Activated CD4-positive, alpha-beta memory T cell treated with anti-CD3 and anti-CD28 coated beads for 36 hours (primary cell): ENCODE results near the gene ZFPM1. TPM values are rescaled to one million over a fixed set of nuclear protein-coding genes. Genes with fewer than 3 reads are reported as not detected.

ENCODE experiments used
- CTCF ChIA-PET: fragments of 350-600 bp; sonication (Branson Sonifier 250); formaldehyde crosslinking; loops from one replicate; lab custom pipeline; 2021; ENCODE audit warnings: antibody characterized with exemption, inconsistent platforms; lab: Charles Lee
- POLR2A ChIA-PET: fragments of 350-600 bp; sonication (Branson Sonifier 250); formaldehyde crosslinking; loops from one replicate; lab custom pipeline; 2021; ENCODE audit warnings: antibody characterized with exemption; lab: Charles Lee
- DNase-seq: peaks from one replicate; pipeline ENCODE4 v3.0.0-alpha.2; 2020
- H3K27ac Mint-ChIP-seq: one replicate; pipeline ENCODE4 v1.8.0; 2021; ENCODE audit warnings: mixed read lengths
- H3K27me3 Mint-ChIP-seq: one replicate; pipeline ENCODE4 v1.8.0; 2021; ENCODE audit warnings: mixed read lengths
- H3K36me3 Mint-ChIP-seq: one replicate; pipeline ENCODE4 v1.8.0; 2021; ENCODE audit warnings: mixed read lengths
- H3K4me1 Mint-ChIP-seq: one replicate; pipeline ENCODE4 v1.8.0; 2021; ENCODE audit warnings: low read depth, mixed read lengths
- H3K4me3 Mint-ChIP-seq: one replicate; pipeline ENCODE4 v1.8.0; 2021; ENCODE audit warnings: mild to moderate bottlenecking, mixed read lengths
- H3K9me3 Mint-ChIP-seq: one replicate; pipeline ENCODE4 v1.8.0; 2021; ENCODE audit warnings: mixed read lengths
- intact Hi-C: fragments of 100-400 bp; cut with micrococcal nuclease; formaldehyde crosslinking; loops from one replicate; pipeline ENCODE4 v1.15.1; 2023
- total RNA-seq, 2 experiments: library from RNA; stranded (reverse); gene quantifications; one replicate each; pipeline ENCODE4 v1.2.3, GENCODE V29; 2021

ZFPM1 gene
- total RNA-seq, 2 experiments from 2014 or later = 11.6 to 12.0 TPM

DNA sequence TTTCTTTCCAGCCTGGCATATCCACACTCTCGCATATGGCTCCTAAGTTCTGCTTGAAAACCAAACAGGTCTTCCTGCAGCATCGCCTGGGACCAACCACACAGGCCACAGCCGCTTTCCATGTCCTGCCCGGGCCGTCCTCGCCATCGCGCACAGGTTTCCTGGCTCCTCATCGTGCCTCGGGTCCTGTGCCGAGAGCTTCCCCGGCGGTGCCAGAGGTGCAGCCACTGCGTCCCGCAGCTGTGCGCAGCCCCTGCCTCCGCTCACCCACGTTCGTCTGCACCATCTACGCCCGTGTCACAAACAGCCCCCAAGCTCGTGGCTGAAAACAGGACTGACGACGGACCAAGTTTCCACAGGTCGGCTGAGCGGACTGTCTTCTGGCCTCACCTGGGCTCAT is 6.3 kb upstream of the ZFPM1 start:
- H3K36me3 Mint-ChIP-seq = no peaks in the 10 kb centered on the region
- CTCF ChIA-PET = interaction anchor here (1.0 to 1.8 kb wide), 3 partner anchors 9 to 116 kb away, joined by 3 to 5 read pairs (median 3); no protein-coding TSS in a partner anchor

DNA sequence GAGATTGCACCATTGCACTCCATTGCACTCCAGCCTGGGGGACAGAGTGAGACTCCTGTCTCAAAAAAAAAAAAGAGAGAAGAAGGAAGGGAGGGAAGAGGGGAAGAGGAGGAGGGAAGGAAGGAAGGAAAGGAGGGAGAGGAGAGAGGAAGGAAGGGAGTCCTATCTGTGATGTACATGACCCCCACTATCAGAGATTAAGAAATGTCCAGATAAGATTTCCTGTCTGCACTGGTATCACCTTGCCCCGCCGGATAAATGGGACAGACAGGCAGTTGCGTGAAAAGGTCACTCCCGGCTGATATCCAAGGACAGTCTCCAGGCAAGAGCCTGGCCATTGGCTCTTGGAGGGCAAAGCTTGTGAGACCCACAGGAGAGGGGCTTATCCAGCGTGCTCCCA is 5.2 kb upstream of the ZFPM1 start:
- Mint-ChIP-seq H3K4me3 (no peak overlapping the region), H3K27ac (no peak overlapping the region), H3K27me3 (no peaks in the 10 kb centered on the region), H3K4me1 (peaks cover 13% of the 10 kb centered on the region), H3K9me3 (no peaks in the 10 kb centered on the region), H3K36me3 (no peaks in the 10 kb centered on the region)
- intact Hi-C loops = no loop called here
- DNase-seq = no peak
- CTCF ChIA-PET = interaction anchor here (1.0 to 1.4 kb wide), 2 partner anchors 10 to 111 kb away, joined by 3 read pairs; no protein-coding TSS in a partner anchor
- POLR2A ChIA-PET = no interaction called here

More for the DNA sequence above, 6.3 kb upstream of the ZFPM1 start:
- POLR2A ChIA-PET = no interaction called here
- Mint-ChIP-seq H3K27ac (no peak overlapping the region), H3K4me3 (no peak overlapping the region), H3K4me1 (peaks cover 5% of the 10 kb centered on the region), H3K9me3 (no peaks in the 10 kb centered on the region), H3K27me3 (no peaks in the 10 kb centered on the region)
- DNase-seq = no peak
- intact Hi-C loops = no loop called here

DNA sequence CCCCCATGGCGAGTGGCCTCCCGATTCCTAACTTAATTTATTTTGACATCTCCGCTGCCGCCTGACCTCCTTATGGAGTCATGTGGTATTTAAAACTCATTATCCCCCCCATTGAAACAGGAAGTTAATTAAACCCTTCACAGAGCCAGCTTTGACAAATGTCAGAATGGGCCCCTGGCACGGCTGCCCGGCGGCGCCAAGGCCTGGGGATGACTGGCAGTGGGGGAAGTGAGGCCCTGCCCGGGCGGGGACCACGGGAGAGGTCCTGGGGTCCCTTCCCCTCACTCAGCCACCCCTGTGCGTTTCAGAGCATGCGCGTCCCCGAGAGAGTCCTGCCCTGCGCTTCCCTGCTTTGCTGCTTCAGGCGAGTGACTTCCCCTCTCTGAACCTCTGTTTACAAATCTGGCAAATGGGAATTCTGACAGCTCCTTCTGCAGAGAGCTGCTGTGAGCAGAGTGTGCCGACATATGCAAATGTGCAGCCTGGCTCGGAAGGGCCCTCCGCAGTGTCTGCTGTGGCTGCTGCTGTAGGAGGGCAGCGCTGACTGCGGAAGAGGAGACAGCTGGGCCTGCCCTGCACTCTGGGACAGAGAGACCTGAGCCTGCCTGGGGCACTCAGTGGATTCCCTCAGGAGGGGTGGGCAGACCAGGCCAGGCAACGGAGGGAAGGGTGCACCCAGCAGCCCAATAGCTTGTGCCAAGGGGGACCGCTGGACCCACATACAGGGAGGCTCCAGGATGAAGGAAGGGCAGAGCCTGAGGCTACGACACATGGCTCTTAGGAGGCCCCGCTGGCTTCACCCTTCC is 4.4 kb upstream of the ZFPM1 start:
- H3K27ac Mint-ChIP-seq = no peak overlapping the region
- no peak for DNase-seq
- intact Hi-C loops = no loop called here
- H3K4me3 Mint-ChIP-seq = no peak overlapping the region
- H3K9me3 Mint-ChIP-seq = no peaks in the 10 kb centered on the region
- H3K36me3 Mint-ChIP-seq = no peaks in the 10 kb centered on the region
- no peaks in the 10 kb centered on the region for H3K27me3 Mint-ChIP-seq
- ChIA-PET POLR2A (no interaction called here), CTCF (interaction anchor here (0.9 to 1.9 kb wide), 3 partner anchors 11 to 77 kb away, joined by 4 to 8 read pairs (median 4); no protein-coding TSS in a partner anchor)
- H3K4me1 Mint-ChIP-seq = peaks cover 9% of the 10 kb centered on the region

- no peaks in the 10 kb centered on the region for H3K27me3 Mint-ChIP-seq
- CTCF ChIA-PET = interaction anchor here (0.9 to 1.9 kb wide), 3 partner anchors 11 to 76 kb away, joined by 4 to 8 read pairs (median 4); no protein-coding TSS in a partner anchor
Measured at GRCh38 chr16:88449267-88449561, 3.9 kb upstream of the ZFPM1 start.

GRCh38 chr16:88451586-88452481 is 1.2 kb upstream of the ZFPM1 start:
- POLR2A ChIA-PET = interaction anchor here (0.9 to 1.4 kb wide), 3 partner anchors 19 to 118 kb away, joined by 3 to 4 read pairs (median 3); partner anchors contain the start of gene ZC3H18
- Mint-ChIP-seq H3K9me3 (no peaks in the 10 kb centered on the region), H3K4me3 (peak overlapping the region; percentile 80), H3K27ac (no peak overlapping the region), H3K36me3 (no peaks in the 10 kb centered on the region), H3K27me3 (no peaks in the 10 kb centered on the region), H3K4me1 (peaks cover 17% of the 10 kb centered on the region)
- peak; percentile 35 for DNase-seq
- intact Hi-C loops = loop anchor here (2.0 to 10.0 kb wide), 5 partner anchors 17 to 1065 kb away; partner anchors contain the start of gene ZC3H18
- CTCF ChIA-PET = interaction anchor here (0.9 to 1.2 kb wide), 2 partner anchors 38 to 53 kb away, joined by 3 read pairs; no protein-coding TSS in a partner anchor

More at GRCh38 chr16:88449267-88449561, 3.9 kb upstream of the ZFPM1 start:
- Mint-ChIP-seq H3K27ac (no peak overlapping the region), H3K9me3 (no peaks in the 10 kb centered on the region), H3K36me3 (no peaks in the 10 kb centered on the region), H3K4me1 (peaks cover 9% of the 10 kb centered on the region), H3K4me3 (no peak overlapping the region)
- no peak for DNase-seq
- POLR2A ChIA-PET = no interaction called here
- intact Hi-C loops = no loop called here

DNA sequence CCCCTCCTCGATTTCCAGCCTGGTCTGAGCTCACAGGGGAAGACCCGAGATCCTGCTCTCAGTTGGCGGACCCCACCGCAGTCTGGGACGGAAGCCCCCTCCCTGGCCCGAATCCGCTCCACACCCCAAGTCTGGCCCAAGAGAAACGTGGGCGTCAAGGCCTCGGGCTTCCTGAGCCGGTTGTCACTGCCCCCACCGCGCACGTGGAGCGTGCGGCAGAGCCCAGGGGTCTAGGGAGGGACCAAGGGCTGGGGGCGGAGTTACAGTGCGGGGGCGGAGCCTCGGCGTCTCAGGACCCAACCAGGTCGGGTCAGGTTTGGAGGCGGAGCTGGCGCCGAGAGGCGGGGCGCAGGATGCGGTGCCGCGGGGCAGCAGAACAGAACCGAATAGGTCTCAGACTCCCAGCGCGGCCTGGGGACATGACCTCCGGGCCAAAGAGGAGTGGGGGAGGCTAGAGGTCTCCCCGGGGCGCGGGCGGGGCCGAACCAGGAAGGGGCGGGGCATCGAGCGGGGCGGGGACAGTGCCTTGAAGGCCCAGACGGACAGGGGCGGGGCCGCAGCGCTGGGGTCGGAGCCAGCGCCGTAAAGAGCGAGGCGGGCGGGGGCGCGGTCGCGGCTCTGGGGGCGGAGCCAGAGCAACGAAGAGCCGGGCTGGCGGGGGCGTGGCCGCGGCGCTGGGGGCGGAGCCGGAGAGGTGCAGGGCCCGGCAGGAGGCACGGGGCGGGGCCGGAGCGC is 431 bp upstream of the ZFPM1 start:
- H3K27ac Mint-ChIP-seq = peak overlapping the region; percentile 84
- intact Hi-C loops = loop anchor here (2.0 to 10.0 kb wide), 5 partner anchors 16 to 1065 kb away; partner anchors contain the start of gene ZC3H18
- peak; percentile 99 for DNase-seq
- peak overlapping the region; percentile 80 for H3K4me3 Mint-ChIP-seq
- CTCF ChIA-PET = interaction anchor here (0.9 kb wide), 1 partner anchor 37 kb away, joined by 3 read pairs; no protein-coding TSS in a partner anchor
- H3K4me1 Mint-ChIP-seq = peaks cover 25% of the 10 kb centered on the region
- H3K36me3 Mint-ChIP-seq = no peaks in the 10 kb centered on the region
- POLR2A ChIA-PET = interaction anchor here (0.9 to 1.4 kb wide), 3 partner anchors 18 to 117 kb away, joined by 3 to 4 read pairs (median 3); partner anchors contain the start of gene ZC3H18
- no peaks in the 10 kb centered on the region for H3K9me3 Mint-ChIP-seq
- no peaks in the 10 kb centered on the region for H3K27me3 Mint-ChIP-seq

DNA sequence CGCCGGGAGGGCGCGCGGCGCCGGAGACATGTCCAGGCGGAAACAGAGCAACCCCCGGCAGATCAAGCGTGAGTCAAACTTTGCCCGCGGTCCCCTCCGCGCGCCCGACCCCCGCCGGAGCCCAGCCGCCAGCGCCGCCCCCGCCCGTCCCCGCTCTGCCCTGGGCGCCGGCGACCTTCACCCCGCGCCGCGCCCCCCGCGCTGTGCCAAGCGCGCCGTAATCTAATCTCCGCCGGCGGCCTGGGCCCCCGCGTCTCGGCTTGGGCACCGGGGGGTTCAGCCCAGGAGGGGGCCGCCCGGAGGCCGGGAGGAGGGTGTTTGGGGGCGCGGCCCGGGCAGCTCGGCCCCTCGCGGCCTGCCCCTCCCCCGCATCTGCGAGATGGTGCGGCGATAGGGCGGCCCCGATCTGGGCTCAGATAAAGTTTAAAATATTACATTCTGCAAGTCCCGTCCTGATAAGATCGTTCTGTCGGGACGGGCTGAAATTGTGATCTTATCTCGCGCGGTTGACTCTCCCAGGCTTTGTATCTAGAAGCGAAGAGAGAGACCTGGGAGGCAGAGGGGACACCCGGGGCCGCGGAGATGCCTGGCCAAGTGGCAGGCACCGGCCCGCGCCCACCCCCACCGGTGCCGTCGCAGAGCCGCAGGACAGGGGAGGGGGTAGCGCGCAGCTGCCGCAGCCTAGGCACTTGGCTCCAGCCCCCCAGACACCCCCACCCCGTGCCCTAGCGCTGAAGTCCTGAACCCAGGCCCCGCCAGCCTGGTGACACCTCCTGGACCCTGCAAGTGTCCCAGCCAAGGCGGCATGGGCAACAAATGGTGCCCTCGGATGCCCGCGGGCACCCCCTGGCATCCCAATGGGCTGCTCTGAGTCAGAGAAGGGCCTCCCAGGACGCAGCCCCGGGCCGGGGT is 787 bp downstream of the ZFPM1 start:
- CTCF ChIA-PET = interaction anchor here (1.2 to 1.5 kb wide), 3 partner anchors 16 to 113 kb away, joined by 3 to 4 read pairs (median 3); no protein-coding TSS in a partner anchor
- POLR2A ChIA-PET = interaction anchor here (0.7 to 1.3 kb wide), 2 partner anchors 41 to 585 kb away, joined by 3 to 6 read pairs; partner anchors contain the start of gene SLC7A5
- intact Hi-C loops = loop anchor here (2.0 to 10.0 kb wide), 5 partner anchors 15 to 1067 kb away; partner anchors contain the start of gene ZC3H18
- Mint-ChIP-seq H3K36me3 (no peaks in the 10 kb centered on the region), H3K27ac (peak overlapping the region; percentile 94), H3K27me3 (no peaks in the 10 kb centered on the region), H3K9me3 (no peaks in the 10 kb centered on the region), H3K4me1 (peaks cover 31% of the 10 kb centered on the region), H3K4me3 (peak overlapping the region; percentile 88)
- peak; percentile 46 for DNase-seq

GRCh38 chr16:88454523-88454947 is 1.5 kb downstream of the ZFPM1 start:
- POLR2A ChIA-PET = interaction anchor here (1.3 kb wide), 2 partner anchors 17 to 586 kb away, joined by 3 to 6 read pairs; partner anchors contain the start of gene SLC7A5
- no peak for DNase-seq
- H3K36me3 Mint-ChIP-seq = no peaks in the 10 kb centered on the region
- no peaks in the 10 kb centered on the region for H3K27me3 Mint-ChIP-seq
- intact Hi-C loops = loop anchor here (5.0 to 10.0 kb wide), 3 partner anchors 580 to 1067 kb away; no protein-coding TSS in a partner anchor
- H3K4me1 Mint-ChIP-seq = peaks cover 36% of the 10 kb centered on the region
- peak overlapping the region; percentile 88 for H3K4me3 Mint-ChIP-seq
- peak overlapping the region; percentile 94 for H3K27ac Mint-ChIP-seq
- no peaks in the 10 kb centered on the region for H3K9me3 Mint-ChIP-seq
- CTCF ChIA-PET = interaction anchor here (1.2 to 1.5 kb wide), 3 partner anchors 17 to 112 kb away, joined by 3 to 4 read pairs (median 3); no protein-coding TSS in a partner anchor

- no peaks in the 10 kb centered on the region for H3K9me3 Mint-ChIP-seq
- intact Hi-C loops = loop anchor here (5.0 to 10.0 kb wide), 6 partner anchors 72 to 681 kb away; partner anchors contain the start of gene BANP
- ChIA-PET POLR2A (interaction anchor here (0.6 to 1.3 kb wide), 2 partner anchors 18 to 49 kb away, joined by 3 read pairs; no protein-coding TSS in a partner anchor), CTCF (interaction anchor here (1.2 to 1.5 kb wide), 2 partner anchors 80 to 111 kb away, joined by 3 to 4 read pairs; no protein-coding TSS in a partner anchor)
- peak overlapping the region; percentile 79 for H3K4me3 Mint-ChIP-seq
- no peaks in the 10 kb centered on the region for H3K36me3 Mint-ChIP-seq
- H3K27ac Mint-ChIP-seq = peak overlapping the region; percentile 98
- H3K4me1 Mint-ChIP-seq = peaks cover 45% of the 10 kb centered on the region
- no peaks in the 10 kb centered on the region for H3K27me3 Mint-ChIP-seq
- peak; percentile 93 for DNase-seq
Measured at GRCh38 chr16:88455610-88456355, 2.7 kb downstream of the ZFPM1 start.
